Effector memory CD4-positive, alpha-beta T cell (primary cell): ENCODE measurements around the gene LNX2.

Source experiments
- DNase-seq, 3 donors: peaks; one replicate each; pipeline ENCODE4 v3.0.0-alpha.2; 2020
- H3K27ac ChIP-seq: 2 replicates; pipeline ENCODE4 v1.7.0; 2013; ENCODE audit warnings: mild to moderate bottlenecking, low read length, moderate library complexity; ENCODE audit not compliant: insufficient read depth, poor library complexity, severe bottlenecking
- H3K27me3 ChIP-seq: replicated peaks from 2 replicates; pipeline ENCODE4 v1.7.0; 2013; ENCODE audit warnings: mild to moderate bottlenecking, low read length; ENCODE audit not compliant: insufficient read depth, control insufficient read depth, poor library complexity, severe bottlenecking
- H3K36me3 ChIP-seq: 2 replicates; pipeline ENCODE4 v1.7.0; 2013; ENCODE audit warnings: mild to moderate bottlenecking, low read length, moderate library complexity; ENCODE audit not compliant: control insufficient read depth, insufficient read depth
- H3K4me1 ChIP-seq: 2 replicates; pipeline ENCODE4 v1.7.0; 2013; ENCODE audit warnings: low read length, mild to moderate bottlenecking; ENCODE audit not compliant: control insufficient read depth, insufficient read depth, poor library complexity, severe bottlenecking
- H3K4me3 ChIP-seq: 2 replicates; pipeline ENCODE4 v1.7.0; 2013; ENCODE audit warnings: low read length, low read depth, mild to moderate bottlenecking; ENCODE audit not compliant: insufficient read depth, poor library complexity, severe bottlenecking
- H3K9me3 ChIP-seq: 2 replicates; pipeline ENCODE4 v1.7.0; 2013; ENCODE audit warnings: mild to moderate bottlenecking, low read length, moderate library complexity; ENCODE audit not compliant: control insufficient read depth

Gene LNX2

GRCh38 chr13:27638521-27638920, 18.2 kb upstream of the LNX2 start:
- Histone ChIP-seq H3K36me3 (peaks cover 4% of the 10 kb centered on the region), H3K27ac (no peak overlapping the region), H3K9me3 (no peaks in the 10 kb centered on the region), H3K4me3 (no peak overlapping the region), H3K27me3 (no peaks in the 10 kb centered on the region), H3K4me1 (no peaks in the 10 kb centered on the region)
- no peak for DNase-seq

- no peak overlapping the region for H3K27ac ChIP-seq
- DNase-seq = no peak
- H3K4me3 ChIP-seq = no peak overlapping the region
- no peaks in the 10 kb centered on the region for H3K9me3 ChIP-seq
- no peaks in the 10 kb centered on the region for H3K4me1 ChIP-seq
- H3K36me3 ChIP-seq = peaks cover 4% of the 10 kb centered on the region
- H3K27me3 ChIP-seq = no peaks in the 10 kb centered on the region
These were observed 17.7 kb upstream of the LNX2 start for GRCh38 chr13:27638001-27638400.

- Histone ChIP-seq H3K4me1 (no peaks in the 10 kb centered on the region), H3K9me3 (no peaks in the 10 kb centered on the region), H3K27ac (no peak overlapping the region), H3K4me3 (no peak overlapping the region), H3K27me3 (no peaks in the 10 kb centered on the region), H3K36me3 (peaks cover 4% of the 10 kb centered on the region)
- DNase-seq = no peak
These were observed 16.9 kb upstream of the LNX2 start for GRCh38 chr13:27637289-27637626.

GRCh38 chr13:27636589-27637288, 16.4 kb upstream of the LNX2 start:
- no peak for DNase-seq
- Histone ChIP-seq H3K4me1 (no peaks in the 10 kb centered on the region), H3K27ac (no peak overlapping the region), H3K36me3 (peaks cover 4% of the 10 kb centered on the region), H3K9me3 (no peaks in the 10 kb centered on the region), H3K4me3 (no peak overlapping the region), H3K27me3 (no peaks in the 10 kb centered on the region)

GRCh38 chr13:27635266-27635665, 14.9 kb upstream of the LNX2 start:
- H3K27ac ChIP-seq = no peak overlapping the region
- no peaks in the 10 kb centered on the region for H3K27me3 ChIP-seq
- H3K9me3 ChIP-seq = no peaks in the 10 kb centered on the region
- no peak for DNase-seq
- H3K4me3 ChIP-seq = no peak overlapping the region
- peaks cover 4% of the 10 kb centered on the region for H3K36me3 ChIP-seq
- no peaks in the 10 kb centered on the region for H3K4me1 ChIP-seq

- no peaks in the 10 kb centered on the region for H3K9me3 ChIP-seq
- H3K4me3 ChIP-seq = no peak overlapping the region
- H3K4me1 ChIP-seq = no peaks in the 10 kb centered on the region
- H3K36me3 ChIP-seq = peaks cover 4% of the 10 kb centered on the region
- no peaks in the 10 kb centered on the region for H3K27me3 ChIP-seq
- no peak for DNase-seq
- H3K27ac ChIP-seq = no peak overlapping the region
These were observed 14.5 kb upstream of the LNX2 start for GRCh38 chr13:27634791-27635190.

GRCh38 chr13:27634231-27634630, 13.9 kb upstream of the LNX2 start:
- DNase-seq = no peak
- peaks cover 4% of the 10 kb centered on the region for H3K36me3 ChIP-seq
- H3K27ac ChIP-seq = no peak overlapping the region
- H3K9me3 ChIP-seq = no peaks in the 10 kb centered on the region
- no peaks in the 10 kb centered on the region for H3K4me1 ChIP-seq
- no peak overlapping the region for H3K4me3 ChIP-seq
- H3K27me3 ChIP-seq = no peaks in the 10 kb centered on the region

- Histone ChIP-seq H3K36me3 (peaks cover 4% of the 10 kb centered on the region), H3K27ac (no peak overlapping the region), H3K4me3 (no peak overlapping the region), H3K4me1 (no peaks in the 10 kb centered on the region), H3K27me3 (no peaks in the 10 kb centered on the region), H3K9me3 (no peaks in the 10 kb centered on the region)
- no peak for DNase-seq
These were observed 12.3 kb upstream of the LNX2 start for GRCh38 chr13:27632648-27633047.

GRCh38 chr13:27632214-27632613, 11.9 kb upstream of the LNX2 start:
- Histone ChIP-seq H3K9me3 (no peaks in the 10 kb centered on the region), H3K4me1 (no peaks in the 10 kb centered on the region), H3K27me3 (no peaks in the 10 kb centered on the region), H3K4me3 (no peak overlapping the region), H3K36me3 (peaks cover 4% of the 10 kb centered on the region), H3K27ac (no peak overlapping the region)
- DNase-seq = no peak

- no peak overlapping the region for H3K27ac ChIP-seq
- H3K9me3 ChIP-seq = no peaks in the 10 kb centered on the region
- no peak for DNase-seq
These were observed 11.3 kb upstream of the LNX2 start for GRCh38 chr13:27631665-27632064.

More at GRCh38 chr13:27631665-27632064, 11.3 kb upstream of the LNX2 start:
- Histone ChIP-seq H3K4me3 (no peak overlapping the region), H3K4me1 (no peaks in the 10 kb centered on the region), H3K36me3 (peaks cover 4% of the 10 kb centered on the region), H3K27me3 (no peaks in the 10 kb centered on the region)
